Body of pancreas (tissue), 4 donors: Measurements from ENCODE around the gene KRT6A.

Source experiments
- POLR2A ChIP-seq, 3 donors: fragments of 450-650 bp; IDR thresholded peaks; one replicate each; pipeline ENCODE4 v1.6.1; 2016; ENCODE audit warnings: antibody characterized with exemption in 3 of 3, mild to moderate bottlenecking in 2 of 3
- TF ChIP-seq, protein P1 (sequence below), 7 experiments: fragments of 450-650 bp in 4 of 7; fragments of 200-600 bp in 3 of 7; sonication (generic) in 3 of 7; IDR thresholded peaks; one replicate each; pipeline ENCODE4 v1.5.1; 2016 to 2019; ENCODE audit warnings: antibody characterized with exemption in 7 of 7

DNA sequence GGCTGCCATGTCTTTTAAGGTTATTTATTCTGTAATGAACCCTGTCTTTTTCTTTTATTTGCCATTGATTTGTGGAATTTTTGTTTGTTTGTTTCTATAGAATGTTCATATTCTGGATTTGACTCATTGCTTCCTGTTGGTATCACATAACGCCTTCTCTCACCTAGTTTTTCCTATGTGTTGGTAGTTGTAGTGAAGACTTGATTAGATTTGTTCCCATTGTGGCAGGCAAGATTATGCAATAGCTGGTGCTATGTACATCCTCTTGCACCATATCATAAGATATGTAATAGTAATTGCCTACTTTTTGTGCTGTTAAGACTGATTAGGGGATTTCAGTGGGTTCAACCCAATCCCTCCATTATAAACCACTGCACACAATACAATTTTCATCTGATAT is 37.2 kb downstream of the KRT6A start:
- TF ChIP-seq, protein P1, sequence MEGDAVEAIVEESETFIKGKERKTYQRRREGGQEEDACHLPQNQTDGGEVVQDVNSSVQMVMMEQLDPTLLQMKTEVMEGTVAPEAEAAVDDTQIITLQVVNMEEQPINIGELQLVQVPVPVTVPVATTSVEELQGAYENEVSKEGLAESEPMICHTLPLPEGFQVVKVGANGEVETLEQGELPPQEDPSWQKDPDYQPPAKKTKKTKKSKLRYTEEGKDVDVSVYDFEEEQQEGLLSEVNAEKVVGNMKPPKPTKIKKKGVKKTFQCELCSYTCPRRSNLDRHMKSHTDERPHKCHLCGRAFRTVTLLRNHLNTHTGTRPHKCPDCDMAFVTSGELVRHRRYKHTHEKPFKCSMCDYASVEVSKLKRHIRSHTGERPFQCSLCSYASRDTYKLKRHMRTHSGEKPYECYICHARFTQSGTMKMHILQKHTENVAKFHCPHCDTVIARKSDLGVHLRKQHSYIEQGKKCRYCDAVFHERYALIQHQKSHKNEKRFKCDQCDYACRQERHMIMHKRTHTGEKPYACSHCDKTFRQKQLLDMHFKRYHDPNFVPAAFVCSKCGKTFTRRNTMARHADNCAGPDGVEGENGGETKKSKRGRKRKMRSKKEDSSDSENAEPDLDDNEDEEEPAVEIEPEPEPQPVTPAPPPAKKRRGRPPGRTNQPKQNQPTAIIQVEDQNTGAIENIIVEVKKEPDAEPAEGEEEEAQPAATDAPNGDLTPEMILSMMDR (IDR thresholded peaks at IDR 0.05): no peak
- no peak for TF ChIP-seq POLR2A (IDR thresholded peaks at IDR 0.05)
